GM18499 (cell line): ENCODE data around the gene RHOBTB3.

Experiments
- ATAC-seq: cut with Tn5 transposase; IDR thresholded peaks from one replicate; pipeline ENCODE4 v1.9.1; 2021; ENCODE audit warnings: moderate number of reproducible peaks; ENCODE audit not compliant: insufficient read depth, unreplicated experiment

Gene RHOBTB3

GRCh38 chr5:95815155-95815729 lies 84.1 kb downstream of the RHOBTB3 start:
- no peak for ATAC-seq

- no peak for ATAC-seq
Measured at GRCh38 chr5:95816341-95816740, 85.2 kb downstream of the RHOBTB3 start.

- ATAC-seq = no peak
Measured at GRCh38 chr5:95816776-95817175, 85.6 kb downstream of the RHOBTB3 start.

GRCh38 chr5:95817430-95817829 lies 86.3 kb downstream of the RHOBTB3 start:
- no peak for ATAC-seq

- no peak for ATAC-seq
Measured at GRCh38 chr5:95818181-95819147, 87.3 kb downstream of the RHOBTB3 start.

GRCh38 chr5:95821110-95822021 lies 90.2 kb downstream of the RHOBTB3 start:
- peak; percentile 34 for ATAC-seq

GRCh38 chr5:95822043-95822541 lies 91.0 kb downstream of the RHOBTB3 start:
- no peak for ATAC-seq

GRCh38 chr5:95822542-95823181 lies 91.5 kb downstream of the RHOBTB3 start, which contains the start of gene GLRX:
Gene GLRX, minus strand, starts transcription at chr5:95822726. Its CDS starts 64 bp downstream, at chr5:95822662.
- ATAC-seq = no peak

GRCh38 chr5:95823218-95823737 lies 92.1 kb downstream of the RHOBTB3 start:
- no peak for ATAC-seq

- no peak for ATAC-seq
Measured at GRCh38 chr5:95823738-95824609, 92.8 kb downstream of the RHOBTB3 start.

- no peak for ATAC-seq
Measured at GRCh38 chr5:95824747-95825146, 93.6 kb downstream of the RHOBTB3 start.

GRCh38 chr5:95825495-95825894 lies 94.4 kb downstream of the RHOBTB3 start:
- ATAC-seq = no peak

GRCh38 chr5:95826949-95827891 lies 96.1 kb downstream of the RHOBTB3 start:
- ATAC-seq = no peak

- no peak for ATAC-seq
Measured at GRCh38 chr5:95827892-95828246, 96.7 kb downstream of the RHOBTB3 start.

- no peak for ATAC-seq
Measured at GRCh38 chr5:95830226-95830625, 99.1 kb downstream of the RHOBTB3 start.

- ATAC-seq = no peak
Measured at GRCh38 chr5:95832664-95833063, 101.5 kb downstream of the RHOBTB3 start.

- no peak for ATAC-seq
Measured at GRCh38 chr5:95835682-95836385, 104.7 kb downstream of the RHOBTB3 start.
